ENCODE measurements around the gene SLC34A1. TPM values are rescaled to one million over a fixed set of nuclear protein-coding genes. Genes with fewer than 3 reads are reported as not detected.

Gene SLC34A1
- total and polyA plus RNA-seq, 9 donors: not detected

GRCh38 chr5:177425196-177425800, 41.1 kb downstream of the SLC34A1 start:
- no peaks in the 10 kb centered on the region for H3K36me3 ChIP-seq
- WGBS, 3 donors: 52 to 60% (median 59%) methylated on average over 13 of the region's 13 CpGs
- H3K4me1 ChIP-seq (ENCODE audit: insufficient read depth): peaks cover 11% of the 10 kb centered on the region
- TF ChIP-seq EP300 (IDR thresholded peaks at IDR 0.05) (no peak), POLR2A (IDR thresholded peaks at IDR 0.05) (no peak), CTCF (IDR thresholded peaks at IDR 0.05) (no peak)
- intact Hi-C loops (cut with DNase I): no loop called here
- no peaks in the 10 kb centered on the region for H3K27me3 ChIP-seq
- peak overlapping the region; percentile 45 for H3K4me3 ChIP-seq
- no peaks in the 10 kb centered on the region for H3K9me3 ChIP-seq
- H3K27ac ChIP-seq: peak overlapping the region; percentile 88 to 91
- no peak for DNase-seq

GRCh38 chr5:177425801-177426565, 41.7 kb downstream of the SLC34A1 start:
- peak; percentile 71 for TF ChIP-seq POLR2A (IDR thresholded peaks at IDR 0.05)
- no peak for TF ChIP-seq CTCF (IDR thresholded peaks at IDR 0.05)
- peak; percentile 74 for TF ChIP-seq EP300 (IDR thresholded peaks at IDR 0.05)
- peak overlapping the region; percentile 45 for H3K4me3 ChIP-seq
- no peaks in the 10 kb centered on the region for H3K9me3 ChIP-seq
- 0 to 1% (median 0%) methylated on average over 49 to 52 of the region's 52 CpGs for WGBS, 3 donors
- no peaks in the 10 kb centered on the region for H3K36me3 ChIP-seq
- H3K27me3 ChIP-seq: no peaks in the 10 kb centered on the region
- intact Hi-C loops (cut with DNase I): no loop called here
- peak overlapping the region; percentile 88 to 91 for H3K27ac ChIP-seq
- H3K4me1 ChIP-seq (ENCODE audit: insufficient read depth): peaks cover 11% of the 10 kb centered on the region
- DNase-seq: peak; percentile 99 to 100 (median 100)

GRCh38 chr5:177426566-177427210, 42.5 kb downstream of the SLC34A1 start, which contains the start of gene GRK6:
Gene GRK6, plus strand, starts transcription at chr5:177426676. Its CDS starts 170 bp downstream, at chr5:177426846.
- intact Hi-C loops (cut with DNase I): no loop called here
- Histone ChIP-seq H3K9me3 (no peaks in the 10 kb centered on the region), H3K4me1 (ENCODE audit: insufficient read depth) (peaks cover 11% of the 10 kb centered on the region), H3K4me3 (peak within 1 kb of the TSS; percentile 65), H3K27me3 (no peaks in the 10 kb centered on the region), H3K36me3 (no peaks in the 10 kb centered on the region), H3K27ac (peak within 1 kb of the TSS; percentile 88 to 91)
- WGBS, 3 donors: 0% methylated on average over 46 to 82 of the region's 82 CpGs
- DNase-seq: peak; percentile 50 to 78 (median 67)
- no peak for TF ChIP-seq CTCF (IDR thresholded peaks at IDR 0.05)
- TF ChIP-seq POLR2A (IDR thresholded peaks at IDR 0.05): peak; percentile 34

GRCh38 chr5:177427211-177427822, 43.1 kb downstream of the SLC34A1 start:
- TF ChIP-seq CTCF (IDR thresholded peaks at IDR 0.05): no peak
- no peak for TF ChIP-seq POLR2A (IDR thresholded peaks at IDR 0.05)
- no peak for TF ChIP-seq EP300 (IDR thresholded peaks at IDR 0.05)
- no peak for DNase-seq
- Histone ChIP-seq H3K27ac (peak overlapping the region; percentile 56 to 65), H3K36me3 (no peaks in the 10 kb centered on the region), H3K4me1 (ENCODE audit: insufficient read depth) (peaks cover 11% of the 10 kb centered on the region), H3K4me3 (peak overlapping the region; percentile 65), H3K9me3 (no peaks in the 10 kb centered on the region), H3K27me3 (no peaks in the 10 kb centered on the region)
- intact Hi-C loops (cut with DNase I): no loop called here
- WGBS, 3 donors: 15 to 18% (median 15%) methylated on average over 11 of the region's 11 CpGs
